H1 (cell line): ENCODE data around the gene CENPM. TPM values are rescaled to one million over a fixed set of nuclear protein-coding genes. Genes with fewer than 3 reads are reported as not detected.
"Not testable (repeated sequence)": the region's sequence is repeated elsewhere in the genome, so short reads cannot be mapped to it uniquely, and the experiment has no call there.

ENCODE experiments used
- CTCF ChIA-PET: fragments of 300-600 bp; sonication (Branson Sonifier 250); formaldehyde crosslinking; loops from one replicate; lab custom pipeline; 2021; ENCODE audit not compliant: partially characterized antibody; lab: Charles Lee
- POLR2A ChIA-PET: fragments of 300-600 bp; sonication (Branson Sonifier 250); formaldehyde crosslinking; loops from one replicate; lab custom pipeline; 2021; ENCODE audit warnings: inconsistent platforms; ENCODE audit not compliant: partially characterized antibody; lab: Charles Lee
- DNase-seq, 2 experiments: peaks; one replicate each; pipeline versions ENCODE4 v3.0.0 to v3.0.0-alpha.2; 2010 to 2022; ENCODE audit warnings: low spot score in 2 of 2, low read depth in 1 of 2, mixed read lengths in 1 of 2
- FAIRE-seq: peaks from 2 replicates; lab custom pipeline; 2011; peaks lifted over from hg19 to GRCh38; lab: Jason Lieb, UNC
- H2AFZ ChIP-seq: 2 replicates; pipeline ENCODE4 v1.8.1; 2012; ENCODE audit warnings: low read length, inconsistent platforms
- H2AK5ac ChIP-seq: 2 replicates; pipeline ENCODE4 v1.6.1; 2013; ENCODE audit warnings: low read depth, low read length
- H2BK120ac ChIP-seq: replicated peaks from 2 replicates; pipeline ENCODE3; 2013; ENCODE audit warnings: low read depth, low read length, inconsistent platforms
- H2BK12ac ChIP-seq: 2 replicates; pipeline ENCODE4 v1.6.1; 2013; ENCODE audit warnings: low read depth, low read length
- H2BK15ac ChIP-seq: 2 replicates; pipeline ENCODE4 v1.6.1; 2013; ENCODE audit warnings: low read length
- H2BK20ac ChIP-seq: 2 replicates; pipeline ENCODE4 v1.6.1; 2013; ENCODE audit warnings: low read length
- H2BK5ac ChIP-seq: 2 replicates; pipeline ENCODE4 v1.6.1; 2013; ENCODE audit warnings: low read depth, low read length
- H3K14ac ChIP-seq: 2 replicates; pipeline ENCODE4 v1.6.1; 2013; ENCODE audit warnings: inconsistent platforms; ENCODE audit not compliant: insufficient read length
- H3K18ac ChIP-seq: 2 replicates; pipeline ENCODE4 v1.6.1; 2013; ENCODE audit warnings: low read length; ENCODE audit errors: extremely low read depth
- H3K23ac ChIP-seq: 2 replicates; pipeline ENCODE4 v1.6.1; 2013; ENCODE audit warnings: inconsistent platforms; ENCODE audit not compliant: insufficient read length
- H3K23me2 ChIP-seq: 2 replicates; pipeline ENCODE4 v1.6.1; 2013; ENCODE audit warnings: low read depth, low read length
- H3K27ac ChIP-seq: 2 replicates; pipeline ENCODE4 v1.6.1; 2011; ENCODE audit warnings: low read depth, low read length, inconsistent platforms
- H3K27me3 ChIP-seq, 4 experiments: replicated peaks in 1 of 4; 1 replicate in 1 of 4; 2 replicates in 3 of 4; pipeline versions ENCODE4 v1.6.1 to v1.8.1; 2011 to 2013; ENCODE audit warnings: low read length in 3 of 4, mild to moderate bottlenecking in 3 of 4, inconsistent platforms in 2 of 4, mixed read lengths in 2 of 4, moderate library complexity in 1 of 4; ENCODE audit not compliant: control insufficient read depth in 3 of 4, insufficient read depth in 3 of 4; ENCODE audit errors: extremely low read depth in 1 of 4
- H3K36me3 ChIP-seq, 4 experiments: 2 replicates each; pipeline versions ENCODE4 v1.6.1 to v1.8.1; 2011 to 2013; ENCODE audit warnings: mild to moderate bottlenecking in 4 of 4, low read length in 3 of 4, moderate library complexity in 2 of 4, control low read depth in 1 of 4, inconsistent platforms in 1 of 4; ENCODE audit not compliant: insufficient read depth in 4 of 4, control insufficient read depth in 2 of 4
- H3K4ac ChIP-seq: replicated peaks from 2 replicates; pipeline ENCODE3; 2013; ENCODE audit warnings: low read length, low read depth, mixed read lengths, inconsistent platforms; ENCODE audit not compliant: insufficient read length
- H3K4me1 ChIP-seq, 4 experiments: replicated peaks in 1 of 4; 1 replicate in 1 of 4; 2 replicates in 3 of 4; pipeline versions ENCODE4 v1.6.1 to v1.8.1; 2011 to 2013; ENCODE audit warnings: low read length in 3 of 4, inconsistent platforms in 2 of 4, mixed read lengths in 1 of 4; ENCODE audit not compliant: insufficient read depth in 4 of 4, control insufficient read depth in 3 of 4
- H3K4me2 ChIP-seq, 2 experiments: 2 replicates each; pipeline versions ENCODE4 v1.6.1 to v1.8.1; 2011 to 2013; ENCODE audit warnings: low read depth in 2 of 2, low read length in 2 of 2, control low read depth in 1 of 2, inconsistent platforms in 1 of 2, mild to moderate bottlenecking in 1 of 2; ENCODE audit not compliant: insufficient read depth in 1 of 2
- H3K4me3 ChIP-seq, 4 experiments: fragments of 200-600, 300-600 bp in 1 of 4; sonication (generic), shearing (Covaris generic), sonication (Bioruptor Twin) in 1 of 4; 2 replicates each; pipeline versions ENCODE4 v1.5.1 to v1.8.1; 2011 to 2016; ENCODE audit warnings: low read length in 4 of 4, low read depth in 3 of 4, control low read depth in 2 of 4, inconsistent platforms in 2 of 4, mild to moderate bottlenecking in 2 of 4, mixed read lengths in 1 of 4, moderate library complexity in 1 of 4; ENCODE audit not compliant: insufficient read depth in 2 of 4; ENCODE audit errors: extremely low read depth in 1 of 4
- H3K56ac ChIP-seq: replicated peaks from 2 replicates; pipeline ENCODE3; 2013; ENCODE audit warnings: low read depth, mild to moderate bottlenecking, mixed read lengths, low read length, inconsistent platforms; ENCODE audit not compliant: insufficient read length
- H3K79me1 ChIP-seq: 2 replicates; pipeline ENCODE4 v1.6.1; 2013; ENCODE audit warnings: low read depth, low read length, control low read depth
- H3K79me2 ChIP-seq, 2 experiments: 2 replicates each; pipeline versions ENCODE4 v1.6.1 to v1.8.1; 2012 to 2013; ENCODE audit warnings: low read length in 2 of 2, mild to moderate bottlenecking in 2 of 2, inconsistent platforms in 1 of 2; ENCODE audit not compliant: insufficient read depth in 2 of 2, control insufficient read depth in 1 of 2
- H3K9ac ChIP-seq, 4 experiments: replicated peaks in 1 of 4; 1 replicate in 1 of 4; 2 replicates in 3 of 4; pipeline versions ENCODE4 v1.6.1 to v1.8.1; 2011 to 2013; ENCODE audit warnings: low read depth in 3 of 4, low read length in 3 of 4, control low read depth in 2 of 4, mild to moderate bottlenecking in 2 of 4, moderate library complexity in 2 of 4, inconsistent platforms in 1 of 4; ENCODE audit errors: extremely low read depth in 1 of 4
- H3K9me3 ChIP-seq, 2 experiments: 2 replicates each; pipeline versions ENCODE4 v1.6.1 to v1.8.1; 2012 to 2013; ENCODE audit warnings: mild to moderate bottlenecking in 2 of 2, moderate library complexity in 2 of 2, control low read depth in 1 of 2, inconsistent platforms in 1 of 2, low read depth in 1 of 2, low read length in 1 of 2, mixed read lengths in 1 of 2; ENCODE audit not compliant: insufficient read depth in 2 of 2
- H4K20me1 ChIP-seq, 2 experiments: replicated peaks in 1 of 2; 2 replicates each; pipeline versions ENCODE3 to v1.8.1; 2011 to 2013; ENCODE audit warnings: inconsistent platforms in 2 of 2, low read length in 2 of 2, mild to moderate bottlenecking in 1 of 2; ENCODE audit not compliant: insufficient read depth in 2 of 2, control insufficient read depth in 1 of 2
- H4K5ac ChIP-seq: 2 replicates; pipeline ENCODE4 v1.6.1; 2013; ENCODE audit warnings: low read length, low read depth, mixed read lengths, inconsistent platforms; ENCODE audit not compliant: insufficient read length
- H4K8ac ChIP-seq: 2 replicates; pipeline ENCODE4 v1.8.0; 2013; ENCODE audit warnings: mild to moderate bottlenecking, moderate library complexity, low read length, inconsistent platforms; ENCODE audit not compliant: insufficient read depth; ENCODE audit errors: extremely low read depth
- H4K91ac ChIP-seq: replicated peaks from 2 replicates; pipeline ENCODE3; 2013; ENCODE audit warnings: low read length, mixed read lengths, inconsistent platforms; ENCODE audit not compliant: insufficient read length
- ASH2L ChIP-seq: fragments of 200-600, 300-600 bp; sonication (generic); IDR thresholded peaks from one replicate; pipeline ENCODE4 v1.7.1; 2017; ENCODE audit warnings: low read length
- ATF2 ChIP-seq: IDR thresholded peaks from 2 replicates; pipeline ENCODE4 v1.6.1; 2012; ENCODE audit warnings: low read length, inconsistent platforms
- CREB1 ChIP-seq: IDR thresholded peaks from 2 replicates; pipeline ENCODE4 v1.6.1; 2012; ENCODE audit warnings: inconsistent platforms
- CTCF ChIP-seq, 3 experiments: IDR thresholded peaks; 1 replicate in 2 of 3; 2 replicates in 1 of 3; pipeline versions ENCODE4 v1.5.1 to v1.6.1; 2011; ENCODE audit warnings: low read length in 3 of 3, mild to moderate bottlenecking in 3 of 3, inconsistent platforms in 2 of 3, low read depth in 1 of 3, moderate library complexity in 1 of 3; ENCODE audit not compliant: insufficient read depth in 1 of 3; ENCODE audit errors: control extremely low read depth in 1 of 3
- POU5F1 ChIP-seq: IDR thresholded peaks from 2 replicates; pipeline ENCODE4 v1.6.1; 2011; ENCODE audit warnings: low read depth, mild to moderate bottlenecking, low read length, moderate library complexity
- SP2 ChIP-seq: IDR thresholded peaks from 2 replicates; pipeline ENCODE4 v1.6.1; 2012; ENCODE audit warnings: mild to moderate bottlenecking, low read length, inconsistent platforms
- TCF12 ChIP-seq: IDR thresholded peaks from 2 replicates; pipeline ENCODE4 v1.6.1; 2011; ENCODE audit warnings: low read depth, mild to moderate bottlenecking, low read length
- WGBS, 2 experiments: shearing (Covaris generic) in 1 of 2; methylation state at CpG; one replicate each; pipeline versions ENCODE4 v1.1.6 to v1.1.7; 2013 to 2015; ENCODE audit warnings: low lambda C conversion rate in 2 of 2, mixed read lengths in 2 of 2, inconsistent platforms in 1 of 2, low coverage in 1 of 2, missing lambda C conversion rate in 1 of 2; ENCODE audit not compliant: insufficient replicate concordance in 2 of 2, insufficient coverage in 1 of 2, insufficient read length in 1 of 2; ENCODE audit errors: extremely low coverage in 1 of 2, missing lambda C conversion rate in 1 of 2; 5-methylcytosine and 5-hydroxymethylcytosine counted together
- polyA plus RNA-seq, 7 experiments: library from polyadenylated mRNA; depleted of rRNA in 3 of 7; stranded (reverse) in 5 of 7; unstranded in 2 of 7; fragments of >200 nt in 5 of 7; fragments of 200-250 nt in 2 of 7; gene quantifications; 1 replicate in 5 of 7; 2 replicates in 1 of 7; 4 replicates in 1 of 7; pipeline versions ENCODE4 v1.2.1 to v1.2.3, GENCODE V29; 2011 to 2013; ENCODE audit warnings: missing spikeins in 2 of 7, mixed read lengths in 2 of 7
- total RNA-seq: library from RNA; stranded (reverse); fragmentation: NEBNext Ultra II Directional; extraction: Animal tissue kit (Norgen Biotek cat#: 25700); gene quantifications from 2 replicates; pipeline ENCODE4 v1.2.1, GENCODE V29; 2021

Gene CENPM
- total and polyA plus RNA-seq, 2 of the 8 experiments (the other 6 are each of a cell fraction or from before 2014, with no cell fraction given) = 32.0 to 80.4 TPM

DNA sequence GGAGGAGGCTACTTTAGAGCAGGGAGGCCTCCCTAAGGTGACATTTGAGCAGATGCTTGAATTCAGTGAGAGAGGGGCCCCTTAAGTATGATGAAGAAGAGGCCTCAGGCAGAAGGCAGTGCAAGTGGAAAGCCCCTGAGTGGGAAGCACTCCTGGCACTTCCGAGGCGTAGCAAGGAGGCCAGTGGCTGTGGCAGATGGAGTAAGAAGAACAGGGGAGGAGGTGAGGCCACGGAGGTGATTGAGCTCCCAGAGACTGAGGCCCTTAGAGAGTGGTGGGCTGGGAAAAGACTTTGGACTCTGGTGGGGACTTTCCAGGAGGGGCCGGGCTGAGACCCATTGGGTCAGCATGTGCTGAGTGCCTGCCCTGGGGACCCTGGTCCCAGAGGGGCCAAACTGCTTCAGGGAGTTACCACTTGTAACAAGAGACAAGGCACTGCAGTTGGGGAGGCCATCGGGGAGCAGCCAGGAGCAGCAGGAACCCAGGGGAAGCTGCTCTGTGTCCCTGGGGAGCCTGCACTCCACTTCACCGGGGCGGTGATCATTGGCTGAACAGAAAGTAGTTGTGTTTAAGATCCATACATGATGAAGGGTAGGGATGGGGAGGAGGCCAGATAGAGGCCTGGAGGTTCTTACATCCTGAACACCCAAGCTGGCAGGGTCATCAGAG, 2.5 kb upstream of the CENPM start (continued):
- TF ChIP-seq POU5F1 = no peak
- TF ChIP-seq TCF12 = no peak
- TF ChIP-seq CREB1 = no peak
- no peak for TF ChIP-seq SP2
- no peak for TF ChIP-seq CTCF (IDR thresholded peaks at IDR 0.05; ENCODE audit: control extremely low read depth in 1 of 3, insufficient read depth in 1 of 3, low read depth in 1 of 3, low read length in 3 of 3)
- TF ChIP-seq ASH2L = no peak
- TF ChIP-seq ATF2 = no peak

DNA sequence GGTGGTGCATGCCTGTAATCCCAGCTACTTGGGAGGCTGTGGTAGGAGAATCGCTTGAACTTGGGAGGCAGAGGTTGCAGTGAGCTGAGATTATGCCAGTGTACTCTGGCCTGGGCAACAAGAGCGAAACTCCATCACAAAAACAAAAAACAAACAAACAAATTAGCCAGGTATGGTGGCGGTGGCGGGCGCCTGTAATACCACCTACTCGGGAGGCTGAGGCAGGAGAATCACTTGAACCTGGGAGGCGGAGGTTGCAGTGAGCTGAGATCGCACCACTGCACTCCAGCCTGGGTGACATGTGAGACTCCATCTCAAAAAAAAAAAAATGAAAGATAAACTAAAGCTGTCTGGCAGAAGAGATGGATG, 2.0 kb upstream of the CENPM start:
- H3K9me3 ChIP-seq, H4K5ac ChIP-seq: not testable (repeated sequence)

More for the DNA sequence above, 2.0 kb upstream of the CENPM start:
- not testable (repeated sequence) for H3K27me3 ChIP-seq, H2BK20ac ChIP-seq, H4K8ac ChIP-seq, H3K14ac ChIP-seq, H3K9ac ChIP-seq, H4K91ac ChIP-seq, H2BK5ac ChIP-seq, DNase-seq, H3K23me2 ChIP-seq, H3K27ac ChIP-seq, H3K79me2 ChIP-seq, H3K56ac ChIP-seq, H2BK120ac ChIP-seq, H2BK15ac ChIP-seq, H3K18ac ChIP-seq, H2AFZ ChIP-seq, H2AK5ac ChIP-seq, H3K4ac ChIP-seq, H2BK12ac ChIP-seq, H4K20me1 ChIP-seq, H3K4me3 ChIP-seq, FAIRE-seq, H3K79me1 ChIP-seq, H3K23ac ChIP-seq, H3K4me2 ChIP-seq
- Histone ChIP-seq H3K4me1 (peaks cover 7 to 20% (median 11%) of the 10 kb centered on the region in 4 experiments), H3K36me3 (peaks cover 6 to 13% (median 10%) of the 10 kb centered on the region in 4 experiments)
- CTCF ChIA-PET = interaction anchor here (0.8 to 4.4 kb wide), 8 partner anchors 8 to 163 kb away, joined by 3 to 21 read pairs (median 6); partner anchors contain the start of gene TNFRSF13C
- POLR2A ChIA-PET = interaction anchor here (0.7 to 1.8 kb wide), 3 partner anchors 15 to 169 kb away, joined by 3 to 7 read pairs (median 3); no protein-coding TSS in a partner anchor
- 87% methylated on average over 8 of the region's 8 CpGs; no CpG with 5 or more reads in 1 of the 2 experiments for whole genome bisulfite sequencing, 2 experiments
